Adipose tissue (tissue), 3 donors: Measurements from ENCODE around the gene PPT2. TPM values are rescaled to one million over a fixed set of nuclear protein-coding genes. Genes with fewer than 3 reads are reported as not detected.
"Not testable (repeated sequence)": the region's sequence is repeated elsewhere in the genome, so short reads cannot be mapped to it uniquely, and the experiment has no call there.

Source experiments
- H3K27ac ChIP-seq: one replicate; pipeline ENCODE4 v1.5.1; 2013; ENCODE audit warnings: low read depth, low read length
- WGBS, 3 donors: extraction: QIAGEN DNeasy Blood & Tissue Kit; methylation state at CpG; one replicate each; pipeline ENCODE4 v1.1.7; 2013; 5-methylcytosine and 5-hydroxymethylcytosine counted together
- polyA plus RNA-seq, 3 donors: library from polyadenylated mRNA; stranded (reverse); fragments of 200-250 nt; gene quantifications; one replicate each; pipeline ENCODE4 v1.2.3, GENCODE V29; 2013
- donor health status: healthy with polysubstance abuse.
- donor health status: Bipolar disorder and iron deficiency.
- donor health status: healthy.

PPT2 gene
- polyA plus RNA-seq, 3 donors = 6.3 to 18.5 (median 13.2) TPM

- no peak overlapping the region for H3K27ac ChIP-seq
- 93 to 95% (median 94%) methylated on average over 8 to 12 of the region's 12 CpGs for WGBS, 3 donors
These were observed 33.3 kb upstream of the PPT2 start for GRCh38 chr6:32120573-32121059.

- 75 to 95% (median 89%) methylated on average over 4 of the region's 4 CpGs for WGBS, 3 donors
- H3K27ac ChIP-seq = no peak overlapping the region
These were observed 30.3 kb upstream of the PPT2 start for GRCh38 chr6:32123681-32124080.

- 48 to 68% (median 59%) methylated on average over 8 of the region's 8 CpGs for WGBS, 3 donors
- H3K27ac ChIP-seq = no peak overlapping the region
These were observed 27.1 kb upstream of the PPT2 start for GRCh38 chr6:32126880-32127279.

GRCh38 chr6:32127409-32127716, 26.6 kb upstream of the PPT2 start:
- 1 to 11% (median 11%) methylated on average over 9 of the region's 9 CpGs for WGBS, 3 donors
- no peak overlapping the region for H3K27ac ChIP-seq

- 0 to 1% (median 1%) methylated on average over 44 of the region's 44 CpGs for WGBS, 3 donors
- no peak within 1 kb of the TSS for H3K27ac ChIP-seq
These were observed 26.0 kb upstream of the PPT2 start, which contains the start of gene ATF6B for GRCh38 chr6:32127717-32128592. TSS of gene ATF6B (minus strand) at chr6:32128246. CDS start at chr6:32128207, 39 bp downstream.

GRCh38 chr6:32128751-32129296, 25.1 kb upstream of the PPT2 start:
- 73 to 86% (median 85%) methylated on average over 13 of the region's 13 CpGs for WGBS, 3 donors
- no peak overlapping the region for H3K27ac ChIP-seq

GRCh38 chr6:32129297-32130088, 24.4 kb upstream of the PPT2 start:
- WGBS, 3 donors = 26 to 34% (median 32%) methylated on average over 22 of the region's 22 CpGs
- H3K27ac ChIP-seq = peak overlapping the region; percentile 19

GRCh38 chr6:32131439-32131948, 22.4 kb upstream of the PPT2 start:
- no peak overlapping the region for H3K27ac ChIP-seq
- 81 to 93% (median 92%) methylated on average over 14 of the region's 14 CpGs for WGBS, 3 donors

- no peak overlapping the region for H3K27ac ChIP-seq
These were observed 21.8 kb upstream of the PPT2 start for GRCh38 chr6:32132110-32132509.

- 77 to 82% (median 81%) methylated on average over 4 of the region's 4 CpGs for WGBS, 3 donors
- no peak overlapping the region for H3K27ac ChIP-seq
These were observed 20.2 kb upstream of the PPT2 start for GRCh38 chr6:32133786-32134185.

GRCh38 chr6:32137454-32137853, 16.5 kb upstream of the PPT2 start:
- no peak overlapping the region for H3K27ac ChIP-seq

GRCh38 chr6:32139590-32139989, 14.4 kb upstream of the PPT2 start:
- H3K27ac ChIP-seq = no peak overlapping the region
- 66 to 73% (median 67%) methylated on average over 5 of the region's 5 CpGs for WGBS, 3 donors

- 32 to 68% (median 66%) methylated on average over 5 of the region's 5 CpGs for WGBS, 3 donors
- no peak overlapping the region for H3K27ac ChIP-seq
These were observed 13.4 kb upstream of the PPT2 start for GRCh38 chr6:32140420-32141046.

GRCh38 chr6:32144238-32144637, 9.7 kb upstream of the PPT2 start:
- not testable (repeated sequence) for H3K27ac ChIP-seq
- WGBS, 3 donors = 74 to 86% (median 74%) methylated on average over 7 of the region's 7 CpGs

- 77 to 94% (median 85%) methylated on average over 1 of the region's 1 CpG for WGBS, 3 donors
- no peak overlapping the region for H3K27ac ChIP-seq
These were observed 7.7 kb upstream of the PPT2 start for GRCh38 chr6:32146287-32146686.

- 40 to 60% (median 49%) methylated on average over 4 of the region's 4 CpGs for WGBS, 3 donors
- no peak overlapping the region for H3K27ac ChIP-seq
These were observed 7.3 kb upstream of the PPT2 start for GRCh38 chr6:32146687-32147086.

GRCh38 chr6:32147401-32148132, 6.4 kb upstream of the PPT2 start:
- whole genome bisulfite sequencing, 3 donors = 82 to 95% (median 93%) methylated on average over 4 of the region's 4 CpGs
- no peak overlapping the region for H3K27ac ChIP-seq
